SK-N-SH (cell line): ENCODE results near the gene ZNF20. TPM values are rescaled to one million over a fixed set of nuclear protein-coding genes. Genes with fewer than 3 reads are reported as not detected.

Source experiments
- CTCF ChIA-PET: fragments of 300-600, 350-600 bp; formaldehyde crosslinking; extraction: SDS; loops from one replicate; lab custom pipeline; 2021; lab: Yijun Ruan, JAX
- POLR2A ChIA-PET: fragments of 350-600 bp; sonication (Branson Sonifier 250); formaldehyde crosslinking; extraction: SDS; loops from one replicate; lab custom pipeline; 2020; ENCODE audit warnings: antibody characterized with exemption, inconsistent platforms; lab: Yijun Ruan, JAX
- DNase-seq: peaks from one replicate; pipeline ENCODE4 v3.0.0; 2012
- H2AFZ ChIP-seq: fragments of 200-600 bp; sonication (generic); 2 replicates; pipeline ENCODE4 v1.8.1; 2016; ENCODE audit warnings: antibody characterized with exemption, mild to moderate bottlenecking, low read depth
- H3F3A ChIP-seq: fragments of 200-600 bp; sonication (generic); replicated peaks from 2 replicates; pipeline ENCODE3; 2016; ENCODE audit warnings: antibody characterized with exemption, mild to moderate bottlenecking; ENCODE audit not compliant: insufficient read depth
- H3K27ac ChIP-seq, 2 experiments: fragments of 200-500 bp in 1 of 2; fragments of 200-600 bp in 1 of 2; sonication (Bioruptor generic) in 1 of 2; sonication (generic), shearing (Covaris generic) in 1 of 2; 2 replicates each; pipeline versions ENCODE4 v1.5.1 to v1.6.1; 2014 to 2016; ENCODE audit warnings: low read depth in 2 of 2, inconsistent platforms in 1 of 2, low read length in 1 of 2, mild to moderate bottlenecking in 1 of 2, mixed read lengths in 1 of 2
- H3K27me3 ChIP-seq: fragments of 200-600 bp; sonication (generic), shearing (Covaris generic); 2 replicates; pipeline ENCODE4 v1.6.1; 2016; ENCODE audit warnings: mixed run types; ENCODE audit not compliant: insufficient read depth
- H3K36me3 ChIP-seq, 2 experiments: fragments of 200-500 bp in 1 of 2; fragments of 200-600 bp in 1 of 2; sonication (Bioruptor generic) in 1 of 2; sonication (generic) in 1 of 2; replicated peaks in 1 of 2; 2 replicates each; pipeline versions ENCODE3 to v1.5.1; 2014 to 2016; ENCODE audit warnings: low read length in 1 of 2, mild to moderate bottlenecking in 1 of 2; ENCODE audit not compliant: insufficient read depth in 2 of 2, control insufficient read depth in 1 of 2
- H3K4me1 ChIP-seq, 2 experiments: fragments of 200-500 bp in 1 of 2; fragments of 200-600 bp in 1 of 2; sonication (Bioruptor generic) in 1 of 2; sonication (generic), shearing (Covaris generic) in 1 of 2; 2 replicates each; pipeline versions ENCODE4 v1.5.1 to v1.6.1; 2014 to 2016; ENCODE audit warnings: low read depth in 1 of 2, low read length in 1 of 2, mixed run types in 1 of 2; ENCODE audit not compliant: insufficient read depth in 2 of 2, control insufficient read depth in 1 of 2
- H3K4me2 ChIP-seq: fragments of 200-600 bp; sonication (generic), shearing (Covaris generic); 2 replicates; pipeline ENCODE4 v1.6.1; 2017; ENCODE audit warnings: mixed run types
- H3K4me3 ChIP-seq, 2 experiments: fragments of 200-500 bp in 1 of 2; fragments of 200-600 bp in 1 of 2; sonication (Bioruptor generic) in 1 of 2; sonication (generic), shearing (Covaris generic) in 1 of 2; 2 replicates each; pipeline versions ENCODE4 v1.5.1 to v1.8.1; 2014 to 2016; ENCODE audit warnings: low read depth in 2 of 2, inconsistent platforms in 1 of 2, low read length in 1 of 2, mild to moderate bottlenecking in 1 of 2, mixed read lengths in 1 of 2, moderate library complexity in 1 of 2
- H3K79me2 ChIP-seq: fragments of 200-600 bp; sonication (generic); 2 replicates; pipeline ENCODE4 v1.8.1; 2017; ENCODE audit warnings: mild to moderate bottlenecking; ENCODE audit not compliant: insufficient read depth
- H3K9ac ChIP-seq: fragments of 200-600 bp; sonication (generic); 2 replicates; pipeline ENCODE4 v1.6.1; 2017; ENCODE audit warnings: mixed run types
- H3K9me2 ChIP-seq: fragments of 200-600 bp; sonication (generic); 2 replicates; pipeline ENCODE4 v1.6.1; 2017; ENCODE audit warnings: mixed run types
- H3K9me3 ChIP-seq: fragments of 200-600 bp; sonication (generic); 2 replicates; pipeline ENCODE4 v1.6.1; 2017; ENCODE audit warnings: mixed run types, mild to moderate bottlenecking, moderate library complexity
- H4K20me1 ChIP-seq: fragments of 200-600 bp; sonication (generic); 2 replicates; pipeline ENCODE4 v1.6.1; 2017; ENCODE audit warnings: mild to moderate bottlenecking, mixed run types; ENCODE audit not compliant: insufficient read depth
- ELF1 ChIP-seq: IDR thresholded peaks from 2 replicates; pipeline ENCODE4 v1.4.0; 2012
- EZH2phosphoT487 ChIP-seq: fragments of 200-600 bp; sonication (generic); IDR thresholded peaks from 2 replicates; pipeline ENCODE4 v1.6.1; 2017; ENCODE audit warnings: low read depth, mixed run types, mild to moderate bottlenecking, antibody characterized with exemption, moderate library complexity, borderline replicate concordance
- FOXJ3 ChIP-seq: sonication (generic); formaldehyde crosslinking; IDR thresholded peaks from 2 replicates; pipeline ENCODE4 v1.5.1; 2020; ENCODE audit warnings: mild to moderate bottlenecking, missing genetic modification reagents
- FOXM1 ChIP-seq: IDR thresholded peaks from 2 replicates; pipeline ENCODE4 v1.4.0; 2012; ENCODE audit warnings: low read depth, mild to moderate bottlenecking
- GATA2 ChIP-seq: sonication (generic); formaldehyde crosslinking; IDR thresholded peaks from 2 replicates; pipeline ENCODE4 v1.5.0; 2020; ENCODE audit warnings: mild to moderate bottlenecking, missing genetic modification reagents
- MXI1 ChIP-seq: IDR thresholded peaks from 2 replicates; pipeline ENCODE4 v1.6.1; 2012; ENCODE audit warnings: mild to moderate bottlenecking, low read depth, low read length, improper control_type of control experiment
- NFIC ChIP-seq: IDR thresholded peaks from 2 replicates; pipeline ENCODE4 v1.4.0; 2012; ENCODE audit warnings: borderline replicate concordance
- NRF1 ChIP-seq: IDR thresholded peaks from 2 replicates; pipeline ENCODE4 v1.6.1; 2012; ENCODE audit warnings: low read depth, mild to moderate bottlenecking, low read length
- RFX5 ChIP-seq: IDR thresholded peaks from 2 replicates; pipeline ENCODE4 v1.6.1; 2012; ENCODE audit warnings: mild to moderate bottlenecking, improper control_type of control experiment, low read length
- SMC3 ChIP-seq: IDR thresholded peaks from 2 replicates; pipeline ENCODE4 v1.6.1; 2012; ENCODE audit warnings: low read depth, low read length, improper control_type of control experiment
- TEAD4 ChIP-seq: IDR thresholded peaks from 2 replicates; pipeline ENCODE4 v1.4.0; 2012; ENCODE audit warnings: mild to moderate bottlenecking, borderline replicate concordance; ENCODE audit not compliant: insufficient read depth
- WGBS: methylation state at CpG from one replicate; pipeline ENCODE4 v1.1.6; 2017; ENCODE audit warnings: low lambda C conversion rate; 5-methylcytosine and 5-hydroxymethylcytosine counted together
- polyA plus RNA-seq, 3 experiments: library from polyadenylated mRNA; depleted of rRNA; stranded (reverse); fragments of >200 nt; gene quantifications; 2 replicates each; pipeline ENCODE4 v1.2.3, GENCODE V29; 2012
- TF ChIP-seq, protein P1 (sequence below): IDR thresholded peaks from 2 replicates; pipeline ENCODE4; 2012

The ZNF20 gene
- polyA plus RNA-seq, 1 of the 3 experiments (the other 2 are of a cell fraction): 1.8 TPM

DNA sequence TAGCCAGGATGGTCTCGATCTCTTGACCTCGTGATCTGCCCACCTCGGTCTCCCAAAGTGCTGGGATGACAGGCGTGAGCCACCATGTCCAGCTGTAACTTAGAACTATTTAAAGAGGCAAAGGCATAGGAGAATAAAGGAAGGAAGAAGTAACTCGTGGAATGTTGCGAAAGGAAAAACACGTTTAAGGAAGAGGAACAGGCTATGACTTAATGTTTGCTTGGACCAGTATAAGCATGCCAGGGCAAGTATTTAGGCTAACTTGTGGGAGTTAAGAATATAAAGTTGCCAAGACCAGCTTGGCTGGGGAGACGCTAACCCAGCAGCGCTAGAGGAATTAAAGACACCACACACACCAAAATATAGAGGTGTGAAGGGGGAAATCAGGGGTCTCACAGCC, 42.1 kb downstream of the ZNF20 start:
- no peaks in the 10 kb centered on the region for H3K79me2 ChIP-seq
- no peak overlapping the region for H3K9ac ChIP-seq
- no peaks in the 10 kb centered on the region for H3K9me2 ChIP-seq
- no peak for DNase-seq
- 31% methylated on average over 9 of the region's 9 CpGs for WGBS
- no peaks in the 10 kb centered on the region for H3K36me3 ChIP-seq
- no peak overlapping the region for H3K4me3 ChIP-seq
- H3K4me1 ChIP-seq: no peaks in the 10 kb centered on the region
- no peaks in the 10 kb centered on the region for H3F3A ChIP-seq
- no peak overlapping the region for H3K27ac ChIP-seq
- POLR2A ChIA-PET: no interaction called here
- H2AFZ ChIP-seq: no peak overlapping the region
- no peaks in the 10 kb centered on the region for H3K27me3 ChIP-seq
- CTCF ChIA-PET: interaction anchor here (0.8 to 2.1 kb wide), 3 partner anchors 15 to 42 kb away, joined by 3 to 7 read pairs (median 3); partner anchors contain the start of gene ZNF20
- H3K4me2 ChIP-seq: no peak overlapping the region
- no peaks in the 10 kb centered on the region for H3K9me3 ChIP-seq
- no peaks in the 10 kb centered on the region for H4K20me1 ChIP-seq
- TF ChIP-seq FOXM1 (no peak), FOXJ3 (CRISPR knock-in tag) (no peak), RFX5 (no peak), ELF1 (no peak), NRF1 (no peak), EZH2phosphoT487 (no peak), TEAD4 (no peak), MXI1 (no peak), SMC3 (no peak), GATA2 (CRISPR knock-in tag) (no peak)
- TF ChIP-seq, protein P1, sequence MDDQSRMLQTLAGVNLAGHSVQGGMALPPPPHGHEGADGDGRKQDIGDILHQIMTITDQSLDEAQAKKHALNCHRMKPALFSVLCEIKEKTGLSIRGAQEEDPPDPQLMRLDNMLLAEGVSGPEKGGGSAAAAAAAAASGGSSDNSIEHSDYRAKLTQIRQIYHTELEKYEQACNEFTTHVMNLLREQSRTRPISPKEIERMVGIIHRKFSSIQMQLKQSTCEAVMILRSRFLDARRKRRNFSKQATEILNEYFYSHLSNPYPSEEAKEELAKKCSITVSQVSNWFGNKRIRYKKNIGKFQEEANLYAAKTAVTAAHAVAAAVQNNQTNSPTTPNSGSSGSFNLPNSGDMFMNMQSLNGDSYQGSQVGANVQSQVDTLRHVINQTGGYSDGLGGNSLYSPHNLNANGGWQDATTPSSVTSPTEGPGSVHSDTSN: no peak
- TF ChIP-seq, all 33 proteins: peak for 0

DNA sequence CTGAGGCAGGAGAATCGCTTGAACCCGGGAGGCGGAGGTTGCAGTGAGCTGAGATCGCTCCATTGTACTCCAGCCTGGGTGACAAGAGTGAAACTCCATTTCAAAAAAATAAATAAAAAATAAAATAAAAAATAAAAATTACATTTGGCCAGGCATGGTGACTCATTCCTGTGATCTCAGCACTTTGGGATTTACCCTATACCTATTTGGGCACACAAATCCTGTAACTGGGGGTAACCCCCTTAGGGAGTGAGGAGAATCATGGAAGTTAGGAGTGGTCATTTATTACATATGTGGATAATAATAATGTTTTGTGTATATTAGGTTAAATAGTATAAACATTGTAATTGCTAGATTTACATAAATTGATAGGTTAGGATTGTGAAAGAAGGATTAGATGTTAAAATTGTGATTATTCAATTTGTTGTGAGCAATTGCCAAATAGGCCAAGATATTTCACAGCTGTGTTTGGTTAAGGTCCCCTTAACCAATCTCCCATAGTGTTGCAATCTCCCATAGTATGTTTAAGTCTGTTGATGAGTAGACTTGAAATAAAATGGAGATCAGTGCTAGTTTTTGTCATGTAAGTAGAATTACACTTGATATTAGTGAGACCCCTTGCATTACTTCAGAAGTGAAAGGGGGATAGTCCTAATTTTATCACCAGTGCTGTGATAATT, 44.9 kb downstream of the ZNF20 start:
- Histone ChIP-seq H3K9ac (no peak overlapping the region), H3K36me3 (no peaks in the 10 kb centered on the region), H3K9me3 (no peaks in the 10 kb centered on the region), H3K27ac (no peak overlapping the region), H4K20me1 (no peaks in the 10 kb centered on the region), H3K4me3 (no peak overlapping the region), H3K9me2 (no peaks in the 10 kb centered on the region), H3K4me1 (no peaks in the 10 kb centered on the region), H3F3A (no peaks in the 10 kb centered on the region), H3K27me3 (no peaks in the 10 kb centered on the region), H2AFZ (no peak overlapping the region), H3K4me2 (no peak overlapping the region), H3K79me2 (no peaks in the 10 kb centered on the region)
- POLR2A ChIA-PET: no interaction called here
- CTCF ChIA-PET: interaction anchor here (0.9 to 1.4 kb wide), 2 partner anchors 8 to 35 kb away, joined by 3 to 4 read pairs; no protein-coding TSS in a partner anchor
- TF ChIP-seq TEAD4 (no peak), NFIC (no peak)
- WGBS: 53% methylated on average over 4 of the region's 4 CpGs
- DNase-seq: no peak
